ENCODE data around the gene CD34.

CD34 gene

GRCh38 chr1:207871117-207871649, 39.7 kb downstream of the CD34 start:
- DNase-seq: no peak

GRCh38 chr1:207870306-207871031, 40.5 kb downstream of the CD34 start:
- no peak for DNase-seq

GRCh38 chr1:207869859-207870258, 41.1 kb downstream of the CD34 start:
- no peak for DNase-seq

GRCh38 chr1:207868774-207869721, 41.9 kb downstream of the CD34 start:
- peak; percentile 83 for DNase-seq

GRCh38 chr1:207868251-207868773, 42.6 kb downstream of the CD34 start:
- DNase-seq: no peak

GRCh38 chr1:207867136-207868109, 43.5 kb downstream of the CD34 start:
- peak; percentile 53 for DNase-seq

GRCh38 chr1:207866471-207867135, 44.3 kb downstream of the CD34 start:
- DNase-seq: peak; percentile 38

- no peak for DNase-seq
Observed at GRCh38 chr1:207863893-207864535, 46.9 kb downstream of the CD34 start.

- no peak for DNase-seq
Observed at GRCh38 chr1:207862241-207862787, 48.6 kb downstream of the CD34 start.

- DNase-seq: no peak
Observed at GRCh38 chr1:207861442-207862177, 49.3 kb downstream of the CD34 start.

GRCh38 chr1:207860531-207860930, 50.4 kb downstream of the CD34 start:
- no peak for DNase-seq

- DNase-seq: no peak
Observed at GRCh38 chr1:207858806-207859205, 52.1 kb downstream of the CD34 start.

GRCh38 chr1:207858281-207858680, 52.6 kb downstream of the CD34 start:
- no peak for DNase-seq

- DNase-seq: no peak
Observed at GRCh38 chr1:207857447-207857846, 53.5 kb downstream of the CD34 start.

- DNase-seq: no peak
Observed at GRCh38 chr1:207856276-207857023, 54.5 kb downstream of the CD34 start.

- DNase-seq: no peak
Observed at GRCh38 chr1:207854001-207854400, 56.9 kb downstream of the CD34 start.

GRCh38 chr1:207853372-207853757, 57.6 kb downstream of the CD34 start:
- no peak for DNase-seq

- no peak for DNase-seq
Observed at GRCh38 chr1:207852576-207853371, 58.2 kb downstream of the CD34 start.

All from midbrain (tissue), 1 donor.